GM19455 (cell line): ENCODE results near the gene STXBP5.

Experiments used
- ATAC-seq: cut with Tn5 transposase; IDR thresholded peaks from one replicate; pipeline ENCODE4 v1.9.1; 2021; ENCODE audit not compliant: unreplicated experiment

Gene STXBP5

DNA sequence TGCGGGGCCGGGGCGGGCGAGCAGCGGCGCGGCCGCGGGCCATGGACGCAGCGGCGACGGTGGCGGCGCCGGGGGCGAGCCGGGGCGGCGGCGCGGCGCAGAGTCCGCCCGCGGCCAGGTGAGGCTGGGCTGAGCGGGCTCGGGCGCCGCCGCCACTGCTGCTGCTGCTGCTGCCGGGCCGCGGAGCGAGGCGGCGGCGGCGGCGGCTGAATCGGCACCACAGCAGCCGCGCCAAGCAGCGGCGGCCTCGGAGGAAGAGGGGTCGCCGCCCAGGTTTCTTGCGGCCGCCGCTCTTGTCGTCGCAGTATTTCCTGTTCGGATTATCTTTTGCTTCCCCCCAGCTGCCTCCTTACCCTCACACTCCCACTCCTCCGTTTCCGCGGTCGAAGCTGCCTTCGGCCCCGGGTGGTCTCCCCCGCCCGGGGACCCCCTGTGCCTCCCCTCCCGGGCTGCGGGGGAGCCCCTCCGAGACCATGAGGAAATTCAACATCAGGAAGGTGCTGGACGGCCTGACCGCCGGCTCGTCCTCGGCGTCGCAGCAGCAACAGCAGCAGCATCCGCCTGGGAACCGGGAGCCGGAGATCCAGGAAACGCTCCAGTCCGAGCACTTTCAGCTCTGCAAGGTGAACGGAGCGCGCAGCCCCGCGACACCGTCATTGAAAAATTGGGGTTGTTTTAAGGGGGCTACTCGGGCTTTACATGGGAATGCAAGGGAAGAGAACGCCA, at the start of gene STXBP5:
STXBP5 (plus strand) TSS at position 358 of the 726 bp plus-strand sequence; CDS start at position 474, 116 bp downstream.
- ATAC-seq = peak; percentile 30

DNA sequence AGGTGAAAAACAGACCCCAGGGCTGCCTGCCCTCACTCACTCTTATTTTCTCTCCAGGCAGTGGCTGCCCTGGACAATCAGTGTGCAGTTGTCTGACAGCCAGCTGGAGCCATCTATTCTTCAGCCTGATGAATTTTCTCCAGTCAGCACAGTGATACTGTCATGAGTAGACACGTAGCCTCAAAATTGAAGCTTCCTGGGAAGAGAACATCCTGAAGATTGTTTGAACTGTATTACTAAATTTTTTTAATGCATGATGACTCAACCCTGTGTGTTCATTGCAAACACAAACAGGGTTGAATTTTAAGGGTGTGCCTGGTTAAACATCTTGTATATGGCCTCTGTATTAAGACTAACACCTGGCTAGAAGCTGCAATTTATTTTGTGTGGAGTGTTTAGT, 49.8 kb upstream of the STXBP5 start:
- no peak for ATAC-seq

DNA sequence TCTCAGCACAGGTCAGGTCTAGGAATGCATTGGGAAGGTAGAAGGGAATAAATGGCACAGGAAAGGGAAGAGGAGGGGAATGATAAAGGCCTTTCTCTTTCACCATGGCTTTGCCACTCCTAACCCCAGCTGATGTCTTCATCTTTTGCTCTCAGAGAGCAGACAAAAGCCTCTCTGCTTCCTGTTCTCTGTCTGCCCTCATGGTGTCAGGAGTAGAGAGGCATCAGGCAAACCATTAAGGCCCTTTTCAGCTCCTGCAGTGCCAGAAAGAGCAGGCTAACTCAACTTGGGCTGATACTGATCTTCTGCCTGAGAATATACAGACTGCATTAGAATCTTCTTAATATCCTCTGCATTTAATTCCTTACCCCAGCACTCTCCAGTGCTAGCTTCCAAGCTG, 48.0 kb upstream of the STXBP5 start:
- no peak for ATAC-seq

DNA sequence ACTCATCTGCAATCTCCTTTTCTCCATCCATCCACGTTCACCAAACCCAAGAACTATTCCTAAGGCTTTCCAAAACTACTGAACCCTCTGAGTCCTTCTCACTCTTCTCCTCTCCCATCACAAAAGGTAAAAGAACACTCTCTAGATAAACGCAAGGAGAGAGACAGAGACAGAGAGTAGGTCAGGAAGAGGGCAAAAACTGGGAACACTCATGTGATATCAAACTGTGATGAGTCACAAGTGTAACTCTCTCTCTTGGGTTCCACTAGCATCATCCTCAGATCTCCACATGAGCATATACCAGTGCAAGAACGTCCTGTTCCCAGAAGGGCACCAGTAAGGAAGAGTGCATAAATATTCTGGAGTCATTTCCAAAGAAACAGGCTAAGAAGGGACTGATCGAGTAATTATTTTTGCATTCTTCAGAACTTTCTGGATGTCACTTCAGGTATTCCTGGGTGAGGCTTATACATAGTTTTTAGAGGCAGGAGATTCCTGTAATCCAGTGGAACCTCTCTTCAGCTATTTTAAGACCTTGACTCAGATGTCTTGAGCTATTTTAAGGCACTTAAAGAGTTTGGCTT, 47.3 kb upstream of the STXBP5 start:
- ATAC-seq = no peak

DNA sequence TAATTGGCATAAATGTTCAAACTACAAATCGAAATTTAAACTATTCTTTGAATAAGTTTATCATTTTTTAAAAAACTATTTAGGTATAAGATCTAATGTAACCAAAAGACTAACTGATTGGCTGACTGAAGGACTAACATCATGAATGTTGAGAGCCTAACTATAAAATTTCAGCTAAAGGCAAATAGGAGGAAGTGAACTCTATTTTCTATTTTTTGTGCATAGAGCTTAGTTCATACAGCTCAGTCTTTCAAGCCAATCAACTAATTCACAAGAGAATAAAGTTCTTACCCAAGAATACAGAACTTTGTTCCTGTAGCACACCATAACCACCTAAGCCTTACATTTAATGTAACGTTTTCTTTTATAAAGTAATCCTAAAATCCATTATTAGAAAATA, 46.3 kb upstream of the STXBP5 start:
- no peak for ATAC-seq

DNA sequence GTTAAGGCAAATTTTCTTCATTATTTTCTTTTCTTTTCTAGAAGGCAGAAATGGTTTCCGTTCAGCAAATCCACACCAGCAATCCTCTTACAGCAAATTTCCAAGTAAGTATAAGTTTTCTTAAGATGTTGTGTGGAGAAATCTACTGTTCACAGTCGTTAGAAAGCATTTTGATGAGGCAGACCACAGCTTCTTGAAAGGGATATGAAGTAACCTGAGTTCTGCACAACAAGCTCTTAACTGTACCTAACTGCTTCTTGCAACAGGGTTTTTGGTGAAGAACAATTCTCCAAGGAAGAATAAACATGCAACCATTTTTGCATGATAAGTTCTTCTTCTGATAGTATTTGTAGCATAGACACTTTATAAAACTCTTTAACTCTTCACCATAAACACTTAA, 45.3 kb upstream of the STXBP5 start:
- ATAC-seq = no peak

DNA sequence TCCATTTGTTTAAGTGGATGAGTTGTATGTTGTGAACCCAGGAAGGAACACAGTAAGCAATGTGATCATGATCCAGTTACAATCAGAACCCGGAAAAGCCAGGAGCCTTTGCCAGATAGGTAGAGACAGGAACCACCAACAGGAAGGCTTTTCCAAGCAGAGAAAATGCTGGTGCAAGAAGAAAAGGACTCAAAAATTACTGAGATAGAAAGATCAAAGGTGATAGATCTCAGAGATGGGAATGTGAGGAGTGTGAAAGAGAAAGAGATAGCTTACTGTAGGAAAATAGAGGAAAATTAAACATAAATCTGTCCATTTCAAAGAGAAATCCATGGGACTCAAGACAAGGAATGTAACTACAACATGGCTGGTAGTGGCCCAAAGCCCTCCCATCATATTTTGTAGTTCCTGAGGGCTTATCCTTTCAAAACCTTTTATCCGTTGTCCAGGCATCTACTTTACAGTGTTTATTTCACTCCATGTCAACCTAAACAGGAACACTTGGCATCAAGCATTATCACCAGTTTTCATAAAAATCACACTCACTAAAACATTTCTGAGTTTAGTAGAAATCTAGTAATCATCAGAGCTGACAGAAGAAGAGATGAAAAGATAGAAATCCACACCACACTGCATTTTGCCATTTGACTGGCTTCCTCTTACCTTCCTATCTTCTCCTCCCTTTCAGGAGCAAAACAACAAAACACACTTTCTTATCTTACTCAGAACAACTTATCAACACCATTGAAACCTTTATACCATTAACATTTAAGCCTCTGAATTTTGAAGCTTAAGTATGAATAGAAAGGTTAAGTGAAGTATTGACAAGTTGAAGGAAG, 44.5 kb upstream of the STXBP5 start:
- no peak for ATAC-seq

DNA sequence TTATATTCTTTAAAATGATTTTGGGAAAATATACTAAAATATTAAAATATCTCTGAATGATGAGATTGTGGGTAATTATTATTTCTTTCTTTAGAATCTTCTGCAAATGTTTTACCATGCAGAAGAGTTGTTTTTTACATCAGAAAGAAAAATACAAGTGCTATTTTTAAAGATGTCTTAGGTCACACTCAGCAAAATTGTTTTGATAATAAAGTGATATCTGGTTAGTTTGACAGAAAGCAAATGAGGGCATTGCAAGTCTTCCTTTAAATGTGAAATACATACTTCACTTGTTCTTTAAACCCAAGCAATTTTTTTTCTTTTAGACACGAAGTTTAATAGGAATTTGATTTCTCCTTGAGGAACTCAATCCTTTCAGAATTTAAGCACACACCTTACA, 43.6 kb upstream of the STXBP5 start:
- no peak for ATAC-seq

DNA sequence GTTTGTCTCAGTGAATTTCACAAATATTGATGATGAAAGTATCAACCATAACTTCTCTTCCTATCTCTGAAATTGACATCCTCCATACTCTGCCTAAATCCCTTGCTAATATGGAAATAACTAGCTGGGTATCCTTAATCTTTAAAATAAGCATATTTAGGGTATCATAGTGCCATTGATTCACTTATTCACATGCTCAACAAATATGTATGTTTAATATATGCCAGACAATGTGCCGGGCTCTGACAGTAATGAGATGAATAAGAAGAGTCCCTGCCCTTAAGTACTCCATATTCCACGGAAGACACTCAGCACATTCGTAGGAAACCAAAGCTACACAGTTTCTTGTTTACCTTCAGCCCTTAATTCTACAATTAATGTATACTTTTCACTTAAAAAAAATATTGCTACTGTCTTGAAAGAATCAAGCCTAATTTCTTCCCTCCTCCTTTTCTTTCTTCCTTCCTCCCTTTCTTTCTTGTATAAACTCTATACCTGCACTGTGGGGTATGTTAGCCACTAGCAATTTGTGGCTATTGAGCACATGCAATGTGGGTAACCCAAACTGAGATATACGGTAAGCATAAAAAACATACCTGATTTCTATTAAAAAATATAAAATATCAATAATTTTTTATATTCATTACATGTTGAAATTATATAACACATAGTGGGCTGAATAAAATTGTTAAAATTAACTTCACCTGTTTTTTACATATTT, 42.8 kb upstream of the STXBP5 start:
- ATAC-seq = no peak

DNA sequence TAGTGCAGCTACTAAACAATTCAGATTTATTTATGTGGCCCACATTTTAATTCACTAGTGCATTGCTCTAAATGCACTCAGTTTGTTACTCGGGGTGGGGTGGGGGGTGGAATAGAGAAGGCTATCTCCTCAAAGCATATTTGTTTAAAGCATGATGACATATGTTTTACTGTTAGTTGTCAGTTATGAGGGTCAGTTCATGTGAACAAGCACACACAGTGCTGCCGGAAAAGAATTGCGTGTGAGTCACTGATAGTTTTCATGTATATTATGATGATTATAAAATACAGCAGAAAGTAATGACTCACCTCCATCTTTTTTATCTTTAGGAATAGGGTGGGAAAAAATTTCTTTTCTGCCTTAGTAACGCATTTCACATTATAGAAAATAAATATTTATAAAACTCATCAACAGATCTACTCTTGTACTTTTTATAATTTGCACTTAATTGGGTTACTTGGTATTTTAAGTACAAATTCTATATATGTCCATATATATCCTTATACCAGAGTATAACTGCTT, 42.2 kb upstream of the STXBP5 start:
- ATAC-seq = no peak

DNA sequence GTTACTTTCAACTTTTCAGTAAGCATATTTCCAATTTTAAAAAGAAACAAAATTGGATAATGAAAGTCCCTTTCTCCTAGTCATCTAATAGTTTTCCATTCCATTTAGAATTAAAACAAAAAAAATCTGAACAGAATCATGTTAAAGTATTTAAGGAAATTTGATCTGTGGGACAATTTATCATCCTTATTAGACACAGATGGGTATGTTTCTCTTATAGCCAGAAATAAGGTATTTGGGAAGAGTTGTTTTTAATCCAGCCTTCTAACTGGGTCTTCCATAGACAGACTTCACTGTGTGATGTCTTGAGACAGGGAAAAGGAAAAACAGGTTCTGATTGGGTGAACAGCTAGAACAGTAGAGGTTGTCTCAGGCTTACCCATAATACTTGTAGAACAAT, 39.5 kb upstream of the STXBP5 start:
- ATAC-seq = no peak

DNA sequence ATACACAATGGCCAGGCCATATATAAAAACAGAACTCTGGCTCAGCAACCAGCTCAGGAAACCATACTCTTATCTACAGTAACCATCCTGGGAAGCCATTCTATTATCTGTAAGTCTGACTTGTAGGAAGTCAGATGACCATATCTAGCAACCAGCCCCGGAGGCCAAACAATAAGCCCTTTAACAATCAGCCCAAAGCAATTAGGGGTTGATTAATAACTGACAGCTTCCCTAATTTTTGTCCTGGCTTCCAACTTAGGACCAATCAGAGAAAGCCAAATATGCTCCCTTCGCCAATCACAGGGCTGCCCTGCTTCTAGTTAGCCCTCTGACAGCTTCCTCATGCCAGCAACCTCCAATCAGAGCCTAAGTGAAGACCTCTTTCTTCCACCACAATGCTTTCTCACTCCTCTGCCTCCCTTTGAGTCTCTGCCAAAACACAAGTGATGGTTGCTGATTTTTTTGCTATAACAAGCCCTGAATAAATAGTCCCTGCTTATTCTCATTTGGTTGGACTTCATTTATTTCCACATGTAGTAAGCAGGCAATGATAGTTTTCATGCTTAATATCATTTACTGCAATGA, 37.8 kb upstream of the STXBP5 start:
- no peak for ATAC-seq

DNA sequence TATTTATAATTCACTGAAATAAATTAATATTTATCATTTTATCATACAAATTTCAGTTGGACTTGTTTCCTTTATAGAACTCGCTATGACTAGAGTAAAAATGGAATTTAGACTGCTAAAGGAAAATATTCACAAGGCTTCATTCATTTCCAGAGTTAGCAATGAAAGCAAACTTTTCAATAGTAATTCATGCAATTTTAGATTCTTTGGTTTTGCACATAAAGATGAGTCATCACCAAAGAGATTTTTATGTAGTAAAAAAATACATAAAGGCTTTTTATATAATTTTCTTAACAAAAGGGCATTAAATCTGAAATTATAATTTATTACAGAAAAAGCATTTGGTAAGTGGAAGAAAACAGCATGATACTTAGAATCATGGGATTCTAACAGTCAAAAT, 37.2 kb upstream of the STXBP5 start:
- ATAC-seq = no peak

DNA sequence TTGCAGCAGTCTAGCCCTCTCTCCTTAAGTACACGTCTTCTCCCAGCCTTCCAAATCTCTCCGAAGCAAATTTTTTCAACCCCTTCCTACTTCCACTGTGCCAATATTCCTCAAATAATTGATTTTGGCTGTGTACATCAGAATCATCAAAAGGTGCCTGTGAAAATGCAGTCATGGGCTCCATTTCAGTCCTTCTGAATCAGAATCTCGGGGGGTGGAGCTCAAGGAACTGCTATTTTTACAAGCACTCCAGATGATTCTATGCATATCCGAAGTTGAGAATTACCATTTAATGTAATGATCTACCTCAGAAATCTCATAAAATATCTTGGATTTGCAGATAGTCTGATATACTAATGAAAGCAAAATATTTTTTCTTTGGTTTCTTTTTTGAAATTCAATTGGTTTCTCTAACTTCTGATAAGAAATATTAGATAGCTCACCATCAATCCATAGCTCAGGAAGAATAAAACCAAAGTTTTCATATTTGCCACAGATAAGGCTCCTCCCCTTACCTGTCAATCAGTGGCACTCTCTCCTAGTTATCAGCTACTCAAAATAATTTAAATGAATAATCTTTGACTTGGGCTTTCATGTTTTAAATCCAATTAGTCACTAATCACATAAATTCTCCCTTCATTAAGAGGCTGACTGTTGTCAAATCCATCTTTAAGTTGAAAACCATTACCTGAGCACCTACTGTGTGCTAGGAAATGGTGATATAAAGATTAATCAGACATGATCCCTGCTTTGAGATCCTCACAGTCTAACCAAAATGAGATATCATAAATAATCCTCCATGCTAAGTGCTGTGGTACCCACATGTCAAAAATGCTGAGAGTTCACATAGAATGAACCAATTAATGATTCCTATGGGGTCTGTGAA, 36.4 kb upstream of the STXBP5 start:
- no peak for ATAC-seq

DNA sequence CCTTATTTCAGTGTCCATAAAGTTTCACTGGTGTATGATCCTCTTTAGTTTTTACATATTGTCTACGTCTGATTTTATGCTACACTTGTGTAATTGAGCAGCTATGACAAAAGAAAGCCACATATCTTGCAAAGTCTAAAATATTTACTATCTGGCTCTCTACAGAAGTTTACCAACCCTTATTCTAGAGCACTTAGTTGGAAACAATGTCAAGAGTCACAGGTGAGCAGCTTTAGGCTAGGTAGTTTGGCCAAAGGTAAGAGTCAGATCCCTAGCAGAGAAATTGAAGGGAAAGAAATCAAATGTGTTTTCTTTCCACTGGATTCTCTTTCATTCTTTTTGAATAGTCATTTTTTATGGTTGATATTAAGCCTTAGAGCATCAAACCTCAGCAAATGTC, 34.7 kb upstream of the STXBP5 start:
- ATAC-seq = no peak

DNA sequence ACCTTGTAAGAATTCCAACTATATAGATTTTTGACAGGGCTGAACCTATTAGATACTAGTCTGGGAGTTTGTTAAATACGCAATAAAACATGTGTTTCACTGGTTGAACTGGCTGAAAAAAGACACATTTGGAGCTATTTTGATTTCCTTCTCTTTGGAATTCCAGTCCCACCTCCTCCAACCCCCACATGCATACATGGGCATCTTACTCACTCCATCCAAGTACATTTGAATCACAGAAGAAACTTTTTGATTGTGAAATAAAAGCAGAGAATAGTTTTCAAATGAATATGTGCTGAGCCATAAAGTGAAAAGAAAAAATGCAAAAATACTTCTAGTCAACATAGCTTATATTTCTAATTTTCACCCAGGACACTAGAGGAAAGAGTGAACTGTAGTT, 33.9 kb upstream of the STXBP5 start:
- ATAC-seq = no peak

DNA sequence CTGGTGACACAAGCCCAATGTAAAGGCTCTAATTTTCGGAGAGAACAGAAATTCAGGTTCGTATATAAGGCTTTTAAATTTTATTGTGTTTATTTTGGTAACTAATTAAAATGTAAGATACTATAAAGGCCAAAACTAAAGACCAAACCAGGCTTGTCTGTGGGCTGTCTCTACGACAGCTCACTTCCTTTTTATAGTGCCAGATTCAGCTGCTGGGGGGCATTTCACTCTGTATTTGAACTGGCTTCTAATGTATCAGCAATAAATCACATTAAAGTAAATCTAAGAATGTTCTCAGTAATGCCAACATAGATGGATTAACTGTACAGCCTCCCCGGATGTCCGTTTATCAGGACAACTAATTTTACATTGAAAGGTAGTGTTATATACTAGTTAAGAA, 31.1 kb upstream of the STXBP5 start:
- ATAC-seq = no peak

DNA sequence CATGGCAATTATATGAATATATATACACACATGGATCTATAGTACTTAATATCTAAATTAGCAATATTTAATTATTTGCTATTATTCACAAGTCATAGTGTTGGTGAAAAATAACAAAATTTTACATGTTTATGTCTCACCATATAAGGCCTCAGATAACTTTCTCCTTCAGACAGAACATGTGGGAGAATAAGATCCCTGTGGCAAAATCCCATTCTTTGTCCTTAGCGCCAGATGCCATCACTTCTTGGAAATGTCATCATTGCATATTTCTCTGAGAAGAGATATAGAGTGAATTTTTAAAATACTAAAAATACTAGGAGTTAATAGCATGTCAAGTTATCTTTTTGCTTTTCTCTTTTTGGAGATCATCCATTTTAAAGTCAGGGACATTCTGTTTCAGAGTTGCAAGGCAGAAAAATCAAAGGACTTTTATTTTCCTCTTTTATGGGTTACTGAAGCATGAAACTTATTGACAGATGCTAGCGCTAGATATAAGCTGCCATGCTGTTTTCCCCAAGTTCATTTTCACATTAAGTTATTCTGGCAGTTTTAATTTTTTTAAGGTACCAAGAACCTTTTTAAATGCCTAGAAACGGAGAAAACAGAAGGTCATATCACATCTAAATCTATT, 30.4 kb upstream of the STXBP5 start:
- ATAC-seq = no peak

DNA sequence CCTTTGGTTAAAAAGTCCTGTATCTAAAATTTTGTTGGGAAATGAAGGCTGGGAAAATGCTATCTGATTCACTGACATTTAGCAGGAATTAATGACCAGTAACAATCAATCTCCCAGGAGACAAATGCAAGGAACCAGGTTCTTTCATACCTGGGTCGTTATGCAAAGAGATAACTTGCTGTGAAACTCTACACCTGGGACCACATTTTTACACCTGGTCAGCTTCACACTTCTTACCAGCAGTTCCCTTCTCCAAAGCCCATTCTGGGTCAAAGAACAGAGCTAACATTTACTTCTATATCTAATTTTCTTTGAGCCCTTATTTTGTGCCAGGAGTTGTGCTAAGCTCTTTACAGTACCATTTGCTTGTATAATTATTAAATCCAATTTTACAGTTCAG, 27.4 kb upstream of the STXBP5 start:
- ATAC-seq = no peak
